HEK293T (cell line): Measurements from ENCODE around the gene ABI3BP.

ENCODE experiments used
- CTCF ChIA-PET: fragments of 350-600 bp; formaldehyde crosslinking; extraction: SDS; loops from one replicate; lab custom pipeline; 2021; ENCODE audit warnings: antibody characterized with exemption, inconsistent platforms; lab: Yijun Ruan, JAX
- POLR2A ChIA-PET: fragments of 350-600 bp; formaldehyde crosslinking; extraction: SDS; loops from one replicate; lab custom pipeline; 2020; ENCODE audit warnings: antibody characterized with exemption, inconsistent platforms; lab: Yijun Ruan, JAX
- DNase-seq: peaks from one replicate; pipeline ENCODE4 v3.0.0; 2012; ENCODE audit warnings: mixed read lengths; ENCODE audit errors: extremely low spot score
- ARNT ChIP-seq: fragments of 450-650 bp; IDR thresholded peaks from 2 replicates; pipeline ENCODE4 v1.6.1; 2017; ENCODE audit warnings: mild to moderate bottlenecking
- BHLHE40 ChIP-seq: fragments of 450-650 bp; IDR thresholded peaks from 2 replicates; pipeline ENCODE4 v1.6.1; 2016; ENCODE audit warnings: mild to moderate bottlenecking, moderate library complexity, borderline replicate concordance
- CTBP1 ChIP-seq: fragments of 450-650 bp; IDR thresholded peaks from 2 replicates; pipeline ENCODE4 v1.6.1; 2016; ENCODE audit warnings: borderline replicate concordance
- ELF4 ChIP-seq: fragments of 450-650 bp; IDR thresholded peaks from 2 replicates; pipeline ENCODE4 v1.6.1; 2017; ENCODE audit warnings: antibody characterized with exemption
- FOXA1 ChIP-seq: fragments of 450-650 bp; IDR thresholded peaks from 2 replicates; pipeline ENCODE4 v1.6.1; 2016; ENCODE audit warnings: mild to moderate bottlenecking
- FOXK2 ChIP-seq: fragments of 450-650 bp; IDR thresholded peaks from 2 replicates; pipeline ENCODE4 v1.6.1; 2016; ENCODE audit warnings: mild to moderate bottlenecking
- FOXM1 ChIP-seq: fragments of 450-650 bp; IDR thresholded peaks from 2 replicates; pipeline ENCODE4 v1.6.1; 2017; ENCODE audit warnings: mild to moderate bottlenecking, borderline replicate concordance
- HDGF ChIP-seq: fragments of 450-650 bp; IDR thresholded peaks from 2 replicates; pipeline ENCODE4 v1.6.1; 2017; ENCODE audit warnings: antibody characterized with exemption, borderline replicate concordance
- L3MBTL2 ChIP-seq: fragments of 450-650 bp; conservative IDR thresholded peaks from 2 replicates; pipeline ENCODE4 v1.6.1; 2016; ENCODE audit warnings: mild to moderate bottlenecking
- LEF1 ChIP-seq: fragments of 450-650 bp; IDR thresholded peaks from 2 replicates; pipeline ENCODE4 v1.6.1; 2017; ENCODE audit warnings: mild to moderate bottlenecking, borderline replicate concordance
- NFRKB ChIP-seq: fragments of 450-650 bp; IDR thresholded peaks from 2 replicates; pipeline ENCODE4 v1.6.1; 2016; ENCODE audit warnings: mild to moderate bottlenecking, moderate library complexity
- PKNOX1 ChIP-seq: fragments of 450-650 bp; IDR thresholded peaks from 2 replicates; pipeline ENCODE4 v1.6.1; 2016
- SP1 ChIP-seq: fragments of 450-650 bp; IDR thresholded peaks from 2 replicates; pipeline ENCODE4 v1.6.1; 2017
- SUZ12 ChIP-seq: fragments of 450-650 bp; IDR thresholded peaks from 2 replicates; pipeline ENCODE4 v1.6.1; 2016; ENCODE audit warnings: mild to moderate bottlenecking
- TARDBP ChIP-seq: fragments of 450-650 bp; IDR thresholded peaks from 2 replicates; pipeline ENCODE4 v1.6.1; 2016
- ZNF384 ChIP-seq: fragments of 450-650 bp; IDR thresholded peaks from 2 replicates; pipeline ENCODE4 v1.6.1; 2016

Gene ABI3BP

GRCh38 chr3:100852840-100853239 is 140.4 kb downstream of the ABI3BP start:
- DNase-seq, result no peak
- CTCF ChIA-PET, result interaction anchor here (0.6 kb wide), 1 partner anchor 13 kb away, joined by 4 read pairs; no protein-coding TSS in a partner anchor
- TF ChIP-seq FOXK2 (no peak), BHLHE40 (no peak), PKNOX1 (no peak), SUZ12 (no peak), ELF4 (no peak), HDGF (no peak), TARDBP (no peak), FOXA1 (no peak), CTBP1 (no peak), ZNF384 (no peak), LEF1 (no peak), ARNT (no peak), L3MBTL2 (no peak), NFRKB (no peak), SP1 (no peak), FOXM1 (no peak)
- POLR2A ChIA-PET, result no interaction called here

- POLR2A ChIA-PET, result no interaction called here
- CTCF ChIA-PET, result no interaction called here
Observed at GRCh38 chr3:100850701-100851100, 142.5 kb downstream of the ABI3BP start.

GRCh38 chr3:100850156-100850555 is 143.1 kb downstream of the ABI3BP start:
- CTCF ChIA-PET, result no interaction called here
- TF ChIP-seq SUZ12, result no peak
- TF ChIP-seq FOXM1, result no peak
- no peak for TF ChIP-seq HDGF
- TF ChIP-seq ELF4, result no peak
- no peak for TF ChIP-seq ZNF384
- TF ChIP-seq L3MBTL2, result no peak
- no peak for TF ChIP-seq NFRKB
- TF ChIP-seq CTBP1, result no peak
- TF ChIP-seq FOXK2, result no peak
- TF ChIP-seq PKNOX1, result no peak
- no peak for TF ChIP-seq SP1
- no peak for TF ChIP-seq BHLHE40
- no peak for TF ChIP-seq FOXA1
- no peak for TF ChIP-seq LEF1
- TF ChIP-seq ARNT, result no peak
- no peak for TF ChIP-seq TARDBP
- POLR2A ChIA-PET, result no interaction called here

More at GRCh38 chr3:100850701-100851100, 142.5 kb downstream of the ABI3BP start:
- no peak for TF ChIP-seq LEF1
- no peak for TF ChIP-seq TARDBP
- TF ChIP-seq FOXK2, result no peak
- no peak for DNase-seq

GRCh38 chr3:100844063-100844936 is 148.9 kb downstream of the ABI3BP start:
- no peak for DNase-seq
- ChIA-PET CTCF (no interaction called here), POLR2A (no interaction called here)
- no peak for TF ChIP-seq FOXM1
- no peak for TF ChIP-seq FOXA1
- no peak for TF ChIP-seq SUZ12
- TF ChIP-seq CTBP1, result no peak
- TF ChIP-seq PKNOX1, result no peak
- TF ChIP-seq LEF1, result no peak

More at GRCh38 chr3:100850156-100850555, 143.1 kb downstream of the ABI3BP start:
- DNase-seq, result no peak

GRCh38 chr3:100838157-100838556 is 155.1 kb downstream of the ABI3BP start:
- CTCF ChIA-PET, result no interaction called here
- POLR2A ChIA-PET, result no interaction called here
- DNase-seq, result no peak
- TF ChIP-seq ZNF384 (no peak), NFRKB (no peak), SUZ12 (no peak), CTBP1 (no peak), FOXA1 (no peak), ELF4 (no peak), L3MBTL2 (no peak), PKNOX1 (no peak), LEF1 (no peak), TARDBP (no peak), FOXK2 (no peak), SP1 (no peak), FOXM1 (no peak), ARNT (no peak), BHLHE40 (no peak), HDGF (no peak)
